H1 (cell line): ENCODE results near the gene CROCC2. TPM values are rescaled to one million over a fixed set of nuclear protein-coding genes. Genes with fewer than 3 reads are reported as not detected.

ENCODE experiments used
- CTCF ChIA-PET: fragments of 300-600 bp; sonication (Branson Sonifier 250); formaldehyde crosslinking; loops from one replicate; lab custom pipeline; 2021; ENCODE audit not compliant: partially characterized antibody; lab: Charles Lee
- POLR2A ChIA-PET: fragments of 300-600 bp; sonication (Branson Sonifier 250); formaldehyde crosslinking; loops from one replicate; lab custom pipeline; 2021; ENCODE audit warnings: inconsistent platforms; ENCODE audit not compliant: partially characterized antibody; lab: Charles Lee
- DNase-seq, 2 experiments: peaks; one replicate each; pipeline versions ENCODE4 v3.0.0 to v3.0.0-alpha.2; 2010 to 2022; ENCODE audit warnings: low spot score in 2 of 2, low read depth in 1 of 2, mixed read lengths in 1 of 2
- FAIRE-seq: peaks from 2 replicates; lab custom pipeline; 2011; peaks lifted over from hg19 to GRCh38; lab: Jason Lieb, UNC
- H2AFZ ChIP-seq: 2 replicates; pipeline ENCODE4 v1.8.1; 2012; ENCODE audit warnings: low read length, inconsistent platforms
- H2AK5ac ChIP-seq: 2 replicates; pipeline ENCODE4 v1.6.1; 2013; ENCODE audit warnings: low read depth, low read length
- H2BK120ac ChIP-seq: replicated peaks from 2 replicates; pipeline ENCODE3; 2013; ENCODE audit warnings: low read depth, low read length, inconsistent platforms
- H2BK12ac ChIP-seq: 2 replicates; pipeline ENCODE4 v1.6.1; 2013; ENCODE audit warnings: low read depth, low read length
- H2BK15ac ChIP-seq: 2 replicates; pipeline ENCODE4 v1.6.1; 2013; ENCODE audit warnings: low read length
- H2BK20ac ChIP-seq: 2 replicates; pipeline ENCODE4 v1.6.1; 2013; ENCODE audit warnings: low read length
- H2BK5ac ChIP-seq: 2 replicates; pipeline ENCODE4 v1.6.1; 2013; ENCODE audit warnings: low read depth, low read length
- H3K14ac ChIP-seq: 2 replicates; pipeline ENCODE4 v1.6.1; 2013; ENCODE audit warnings: inconsistent platforms; ENCODE audit not compliant: insufficient read length
- H3K18ac ChIP-seq: 2 replicates; pipeline ENCODE4 v1.6.1; 2013; ENCODE audit warnings: low read length; ENCODE audit errors: extremely low read depth
- H3K23ac ChIP-seq: 2 replicates; pipeline ENCODE4 v1.6.1; 2013; ENCODE audit warnings: inconsistent platforms; ENCODE audit not compliant: insufficient read length
- H3K23me2 ChIP-seq: 2 replicates; pipeline ENCODE4 v1.6.1; 2013; ENCODE audit warnings: low read depth, low read length
- H3K27ac ChIP-seq: 2 replicates; pipeline ENCODE4 v1.6.1; 2011; ENCODE audit warnings: low read depth, low read length, inconsistent platforms
- H3K27me3 ChIP-seq, 4 experiments: replicated peaks in 1 of 4; 1 replicate in 1 of 4; 2 replicates in 3 of 4; pipeline versions ENCODE4 v1.6.1 to v1.8.1; 2011 to 2013; ENCODE audit warnings: low read length in 3 of 4, mild to moderate bottlenecking in 3 of 4, inconsistent platforms in 2 of 4, mixed read lengths in 2 of 4, moderate library complexity in 1 of 4; ENCODE audit not compliant: control insufficient read depth in 3 of 4, insufficient read depth in 3 of 4; ENCODE audit errors: extremely low read depth in 1 of 4
- H3K36me3 ChIP-seq, 4 experiments: 2 replicates each; pipeline versions ENCODE4 v1.6.1 to v1.8.1; 2011 to 2013; ENCODE audit warnings: mild to moderate bottlenecking in 4 of 4, low read length in 3 of 4, moderate library complexity in 2 of 4, control low read depth in 1 of 4, inconsistent platforms in 1 of 4; ENCODE audit not compliant: insufficient read depth in 4 of 4, control insufficient read depth in 2 of 4
- H3K4ac ChIP-seq: replicated peaks from 2 replicates; pipeline ENCODE3; 2013; ENCODE audit warnings: low read length, low read depth, mixed read lengths, inconsistent platforms; ENCODE audit not compliant: insufficient read length
- H3K4me1 ChIP-seq, 4 experiments: replicated peaks in 1 of 4; 1 replicate in 1 of 4; 2 replicates in 3 of 4; pipeline versions ENCODE4 v1.6.1 to v1.8.1; 2011 to 2013; ENCODE audit warnings: low read length in 3 of 4, inconsistent platforms in 2 of 4, mixed read lengths in 1 of 4; ENCODE audit not compliant: insufficient read depth in 4 of 4, control insufficient read depth in 3 of 4
- H3K4me2 ChIP-seq, 2 experiments: 2 replicates each; pipeline versions ENCODE4 v1.6.1 to v1.8.1; 2011 to 2013; ENCODE audit warnings: low read depth in 2 of 2, low read length in 2 of 2, control low read depth in 1 of 2, inconsistent platforms in 1 of 2, mild to moderate bottlenecking in 1 of 2; ENCODE audit not compliant: insufficient read depth in 1 of 2
- H3K4me3 ChIP-seq, 4 experiments: fragments of 200-600, 300-600 bp in 1 of 4; sonication (generic), shearing (Covaris generic), sonication (Bioruptor Twin) in 1 of 4; 2 replicates each; pipeline versions ENCODE4 v1.5.1 to v1.8.1; 2011 to 2016; ENCODE audit warnings: low read length in 4 of 4, low read depth in 3 of 4, control low read depth in 2 of 4, inconsistent platforms in 2 of 4, mild to moderate bottlenecking in 2 of 4, mixed read lengths in 1 of 4, moderate library complexity in 1 of 4; ENCODE audit not compliant: insufficient read depth in 2 of 4; ENCODE audit errors: extremely low read depth in 1 of 4
- H3K56ac ChIP-seq: replicated peaks from 2 replicates; pipeline ENCODE3; 2013; ENCODE audit warnings: low read depth, mild to moderate bottlenecking, mixed read lengths, low read length, inconsistent platforms; ENCODE audit not compliant: insufficient read length
- H3K79me1 ChIP-seq: 2 replicates; pipeline ENCODE4 v1.6.1; 2013; ENCODE audit warnings: low read depth, low read length, control low read depth
- H3K79me2 ChIP-seq, 2 experiments: 2 replicates each; pipeline versions ENCODE4 v1.6.1 to v1.8.1; 2012 to 2013; ENCODE audit warnings: low read length in 2 of 2, mild to moderate bottlenecking in 2 of 2, inconsistent platforms in 1 of 2; ENCODE audit not compliant: insufficient read depth in 2 of 2, control insufficient read depth in 1 of 2
- H3K9ac ChIP-seq, 4 experiments: replicated peaks in 1 of 4; 1 replicate in 1 of 4; 2 replicates in 3 of 4; pipeline versions ENCODE4 v1.6.1 to v1.8.1; 2011 to 2013; ENCODE audit warnings: low read depth in 3 of 4, low read length in 3 of 4, control low read depth in 2 of 4, mild to moderate bottlenecking in 2 of 4, moderate library complexity in 2 of 4, inconsistent platforms in 1 of 4; ENCODE audit errors: extremely low read depth in 1 of 4
- H3K9me3 ChIP-seq, 2 experiments: 2 replicates each; pipeline versions ENCODE4 v1.6.1 to v1.8.1; 2012 to 2013; ENCODE audit warnings: mild to moderate bottlenecking in 2 of 2, moderate library complexity in 2 of 2, control low read depth in 1 of 2, inconsistent platforms in 1 of 2, low read depth in 1 of 2, low read length in 1 of 2, mixed read lengths in 1 of 2; ENCODE audit not compliant: insufficient read depth in 2 of 2
- H4K20me1 ChIP-seq, 2 experiments: replicated peaks in 1 of 2; 2 replicates each; pipeline versions ENCODE3 to v1.8.1; 2011 to 2013; ENCODE audit warnings: inconsistent platforms in 2 of 2, low read length in 2 of 2, mild to moderate bottlenecking in 1 of 2; ENCODE audit not compliant: insufficient read depth in 2 of 2, control insufficient read depth in 1 of 2
- H4K5ac ChIP-seq: 2 replicates; pipeline ENCODE4 v1.6.1; 2013; ENCODE audit warnings: low read length, low read depth, mixed read lengths, inconsistent platforms; ENCODE audit not compliant: insufficient read length
- H4K8ac ChIP-seq: 2 replicates; pipeline ENCODE4 v1.8.0; 2013; ENCODE audit warnings: mild to moderate bottlenecking, moderate library complexity, low read length, inconsistent platforms; ENCODE audit not compliant: insufficient read depth; ENCODE audit errors: extremely low read depth
- H4K91ac ChIP-seq: replicated peaks from 2 replicates; pipeline ENCODE3; 2013; ENCODE audit warnings: low read length, mixed read lengths, inconsistent platforms; ENCODE audit not compliant: insufficient read length
- CREB1 ChIP-seq: IDR thresholded peaks from 2 replicates; pipeline ENCODE4 v1.6.1; 2012; ENCODE audit warnings: inconsistent platforms
- WGBS, 2 experiments: shearing (Covaris generic) in 1 of 2; methylation state at CpG; one replicate each; pipeline versions ENCODE4 v1.1.6 to v1.1.7; 2013 to 2015; ENCODE audit warnings: low lambda C conversion rate in 2 of 2, mixed read lengths in 2 of 2, inconsistent platforms in 1 of 2, low coverage in 1 of 2, missing lambda C conversion rate in 1 of 2; ENCODE audit not compliant: insufficient replicate concordance in 2 of 2, insufficient coverage in 1 of 2, insufficient read length in 1 of 2; ENCODE audit errors: extremely low coverage in 1 of 2, missing lambda C conversion rate in 1 of 2; 5-methylcytosine and 5-hydroxymethylcytosine counted together
- polyA plus RNA-seq, 7 experiments: library from polyadenylated mRNA; depleted of rRNA in 3 of 7; stranded (reverse) in 5 of 7; unstranded in 2 of 7; fragments of >200 nt in 5 of 7; fragments of 200-250 nt in 2 of 7; gene quantifications; 1 replicate in 5 of 7; 2 replicates in 1 of 7; 4 replicates in 1 of 7; pipeline versions ENCODE4 v1.2.1 to v1.2.3, GENCODE V29; 2011 to 2013; ENCODE audit warnings: missing spikeins in 2 of 7, mixed read lengths in 2 of 7
- total RNA-seq: library from RNA; stranded (reverse); fragmentation: NEBNext Ultra II Directional; extraction: Animal tissue kit (Norgen Biotek cat#: 25700); gene quantifications from 2 replicates; pipeline ENCODE4 v1.2.1, GENCODE V29; 2021

Gene CROCC2
- total and polyA plus RNA-seq, 2 of the 8 experiments (the other 6 are each of a cell fraction or from before 2014, with no cell fraction given): not detected

DNA sequence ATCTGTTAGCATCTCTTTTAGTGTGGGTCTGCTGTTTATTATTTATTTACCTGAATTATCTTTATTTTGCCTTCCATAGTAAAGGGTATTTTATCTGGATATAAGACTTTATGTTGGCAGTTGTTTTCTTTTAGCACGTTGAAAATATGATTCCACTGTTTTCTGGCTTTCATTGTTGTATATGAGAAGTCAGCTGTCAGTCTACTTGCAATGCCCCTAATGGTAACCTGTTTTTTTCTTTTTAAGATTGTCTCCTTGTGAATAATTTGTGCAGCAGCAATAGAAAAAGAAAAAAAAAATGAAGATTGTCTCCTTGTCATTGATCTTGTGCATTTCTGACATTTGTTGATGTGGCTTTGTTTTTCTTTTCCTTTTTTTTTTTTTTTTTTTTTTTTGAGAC is 119.5 kb downstream of the CROCC2 start:
- H3K79me1 ChIP-seq: no peaks in the 10 kb centered on the region
- no peak for DNase-seq
- 62% methylated on average over 1 of the region's 1 CpG; no CpG with 5 or more reads in 1 of the 2 experiments for WGBS, 2 experiments

More for the DNA sequence above, 119.5 kb downstream of the CROCC2 start:
- Histone ChIP-seq H4K20me1 (no peaks in the 10 kb centered on the region), H3K36me3 (no peaks in the 10 kb centered on the region), H4K8ac (no peak overlapping the region), H2BK20ac (no peak overlapping the region), H3K9me3 (peaks cover 12 to 20% of the 10 kb centered on the region in 2 experiments), H4K5ac (no peak overlapping the region), H3K4me2 (no peak overlapping the region), H4K91ac (no peak overlapping the region), H3K27me3 (no peaks in the 10 kb centered on the region), H3K56ac (no peak overlapping the region), H3K79me2 (no peaks in the 10 kb centered on the region), H3K9ac (no peak overlapping the region), H3K14ac (no peak overlapping the region), H2BK5ac (no peak overlapping the region), H2AK5ac (no peak overlapping the region), H2AFZ (no peak overlapping the region), H2BK120ac (no peak overlapping the region), H3K18ac (no peak overlapping the region), H3K23me2 (no peaks in the 10 kb centered on the region), H2BK12ac (no peak overlapping the region), H2BK15ac (no peak overlapping the region), H3K4me3 (no peak overlapping the region), H3K4ac (no peak overlapping the region), H3K27ac (no peak overlapping the region), H3K23ac (no peak overlapping the region), H3K4me1 (no peaks in the 10 kb centered on the region)
- no peak for TF ChIP-seq CREB1
- ChIA-PET CTCF (no interaction called here), POLR2A (no interaction called here)
- FAIRE-seq: no peak
